Measurements from ENCODE around the gene BRF1.

DNA sequence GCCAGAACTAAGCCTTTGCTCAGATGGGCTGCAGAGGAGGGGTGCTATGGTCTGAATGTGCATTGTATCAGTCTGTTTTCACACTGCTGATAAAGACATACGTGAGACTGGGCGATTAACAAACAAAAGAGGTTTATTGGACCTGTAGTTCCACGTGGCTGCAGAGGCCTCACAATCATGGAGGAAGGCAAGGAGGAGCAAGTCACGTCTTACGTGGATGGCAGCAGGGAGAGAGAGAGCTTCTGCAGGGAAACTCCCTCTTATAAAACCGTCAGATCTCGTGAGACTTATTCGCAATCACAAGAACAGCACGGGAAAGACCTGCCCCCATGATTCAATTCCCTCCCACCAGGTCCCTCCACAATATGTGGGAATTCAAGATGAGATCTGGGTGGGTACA, 3.8 kb upstream of the BRF1 start:
- TF ChIP-seq, protein P1, sequence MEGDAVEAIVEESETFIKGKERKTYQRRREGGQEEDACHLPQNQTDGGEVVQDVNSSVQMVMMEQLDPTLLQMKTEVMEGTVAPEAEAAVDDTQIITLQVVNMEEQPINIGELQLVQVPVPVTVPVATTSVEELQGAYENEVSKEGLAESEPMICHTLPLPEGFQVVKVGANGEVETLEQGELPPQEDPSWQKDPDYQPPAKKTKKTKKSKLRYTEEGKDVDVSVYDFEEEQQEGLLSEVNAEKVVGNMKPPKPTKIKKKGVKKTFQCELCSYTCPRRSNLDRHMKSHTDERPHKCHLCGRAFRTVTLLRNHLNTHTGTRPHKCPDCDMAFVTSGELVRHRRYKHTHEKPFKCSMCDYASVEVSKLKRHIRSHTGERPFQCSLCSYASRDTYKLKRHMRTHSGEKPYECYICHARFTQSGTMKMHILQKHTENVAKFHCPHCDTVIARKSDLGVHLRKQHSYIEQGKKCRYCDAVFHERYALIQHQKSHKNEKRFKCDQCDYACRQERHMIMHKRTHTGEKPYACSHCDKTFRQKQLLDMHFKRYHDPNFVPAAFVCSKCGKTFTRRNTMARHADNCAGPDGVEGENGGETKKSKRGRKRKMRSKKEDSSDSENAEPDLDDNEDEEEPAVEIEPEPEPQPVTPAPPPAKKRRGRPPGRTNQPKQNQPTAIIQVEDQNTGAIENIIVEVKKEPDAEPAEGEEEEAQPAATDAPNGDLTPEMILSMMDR (IDR thresholded peaks at IDR 0.05): no peak
- TF ChIP-seq POLR2A (IDR thresholded peaks at IDR 0.05) (no peak), POLR2AphosphoS5 (IDR thresholded peaks at IDR 0.05) (no peak), EP300 (IDR thresholded peaks at IDR 0.05) (no peak)
